GM23338 (cell line): Measurements from ENCODE around the gene NINL. TPM values are rescaled to one million over a fixed set of nuclear protein-coding genes. Genes with fewer than 3 reads are reported as not detected.

Experiments used
- ATAC-seq: fragments of 200-7000 bp; cut with Tn5 transposase; 3 replicates; pipeline ENCODE4 v1.9.1; 2020
- DNase-seq: peaks from one replicate; pipeline ENCODE4 v3.0.0-alpha.2; 2015; ENCODE audit warnings: low spot score
- H2AFZ ChIP-seq: fragments of 200-600 bp; sonication (generic); 2 replicates; pipeline ENCODE4 v1.8.0; 2016; ENCODE audit warnings: antibody characterized with exemption, mild to moderate bottlenecking, moderate library complexity
- H3F3A ChIP-seq: fragments of 200-600 bp; sonication (generic); replicated peaks from 2 replicates; pipeline ENCODE4 v1.8.0; 2017; ENCODE audit warnings: antibody characterized with exemption, mixed run types, low read depth
- H3K27ac ChIP-seq: fragments of 200-600 bp; sonication (generic); 2 replicates; pipeline ENCODE4 v1.6.1; 2016; ENCODE audit warnings: low read depth
- H3K27me3 ChIP-seq: fragments of 200-600 bp; sonication (generic); 2 replicates; pipeline ENCODE4 v1.8.0; 2016; ENCODE audit warnings: mild to moderate bottlenecking, mixed run types, moderate library complexity; ENCODE audit not compliant: insufficient read depth
- H3K36me3 ChIP-seq: fragments of 200-600 bp; sonication (generic); 2 replicates; pipeline ENCODE4 v1.8.0; 2016; ENCODE audit warnings: mild to moderate bottlenecking; ENCODE audit not compliant: insufficient read depth
- H3K4me1 ChIP-seq: fragments of 200-600 bp; sonication (generic); 2 replicates; pipeline ENCODE4 v1.8.0; 2016; ENCODE audit warnings: mild to moderate bottlenecking, moderate library complexity; ENCODE audit not compliant: insufficient read depth
- H3K4me2 ChIP-seq: fragments of 200-600 bp; sonication (generic); 2 replicates; pipeline ENCODE4 v1.7.1; 2017; ENCODE audit warnings: mixed run types
- H3K4me3 ChIP-seq: fragments of 200-600 bp; sonication (generic); 2 replicates; pipeline ENCODE4 v1.6.1; 2016; ENCODE audit warnings: mixed run types
- H3K79me2 ChIP-seq: fragments of 200-600 bp; sonication (generic); replicated peaks from 2 replicates; pipeline ENCODE4 v1.8.0; 2017; ENCODE audit warnings: mild to moderate bottlenecking; ENCODE audit not compliant: insufficient read depth
- H3K9me2 ChIP-seq: fragments of 200-600 bp; sonication (generic); 2 replicates; pipeline ENCODE4 v1.8.0; 2017; ENCODE audit not compliant: insufficient read depth
- H4K20me1 ChIP-seq: fragments of 200-600 bp; sonication (generic); replicated peaks from 2 replicates; pipeline ENCODE4 v1.8.0; 2017; ENCODE audit warnings: mild to moderate bottlenecking; ENCODE audit not compliant: insufficient read depth
- H3K27ac Mint-ChIP-seq: 2 replicates; pipeline ENCODE4 v1.8.0; 2020; ENCODE audit warnings: inconsistent platforms, mild to moderate bottlenecking, moderate library complexity, mixed read lengths
- H3K27me3 Mint-ChIP-seq: 3 replicates; pipeline ENCODE4 v1.8.0; 2022; ENCODE audit warnings: low read depth, mild to moderate bottlenecking, moderate library complexity, mixed read lengths, inconsistent platforms; ENCODE audit not compliant: insufficient read depth, poor library complexity
- H3K36me3 Mint-ChIP-seq: 3 replicates; pipeline ENCODE4 v1.8.0; 2021; ENCODE audit warnings: low read depth, mild to moderate bottlenecking, inconsistent platforms, moderate library complexity, mixed read lengths
- H3K4me1 Mint-ChIP-seq: 3 replicates; pipeline ENCODE4 v1.8.0; 2020; ENCODE audit warnings: mild to moderate bottlenecking, inconsistent platforms, mixed read lengths
- H3K4me3 Mint-ChIP-seq: 3 replicates; pipeline ENCODE4 v1.8.0; 2021; ENCODE audit warnings: moderate library complexity, mild to moderate bottlenecking, inconsistent platforms, mixed read lengths
- H3K9me3 Mint-ChIP-seq: 3 replicates; pipeline ENCODE4 v1.8.0; 2020; ENCODE audit warnings: moderate library complexity, mild to moderate bottlenecking, inconsistent platforms, mixed read lengths
- CREB1 ChIP-seq: fragments of 250-450 bp; sonication (Bioruptor Pico); IDR thresholded peaks from 2 replicates; pipeline ENCODE4 v1.5.0; 2020; ENCODE audit warnings: low read depth, mild to moderate bottlenecking, moderate library complexity
- CTCF ChIP-seq, 2 experiments: fragments of 200-600 bp in 1 of 2; sonication (generic) in 1 of 2; conservative IDR thresholded peaks; 2 replicates each; pipeline versions ENCODE4 v1.5.1 to v1.6.1; 2016 to 2017; ENCODE audit warnings: antibody characterized with exemption in 2 of 2, low read depth in 2 of 2, mild to moderate bottlenecking in 2 of 2, moderate library complexity in 1 of 2
- ETS1 ChIP-seq: IDR thresholded peaks from 2 replicates; pipeline ENCODE4 v1.6.1; 2016; ENCODE audit warnings: antibody characterized with exemption
- EZH2 ChIP-seq: fragments of 200-600 bp; sonication (generic); IDR thresholded peaks from one replicate; pipeline ENCODE4 v1.8.0; 2017; ENCODE audit warnings: antibody characterized with exemption, mild to moderate bottlenecking, low read depth; ENCODE audit not compliant: unreplicated experiment
- EZH2phosphoT487 ChIP-seq: fragments of 200-600 bp; sonication (generic); IDR thresholded peaks from one replicate; pipeline ENCODE4 v1.8.1; 2018; ENCODE audit warnings: antibody characterized with exemption; ENCODE audit not compliant: unreplicated experiment
- JUNB ChIP-seq: IDR thresholded peaks from one replicate; pipeline ENCODE4 v1.6.1; 2016; ENCODE audit warnings: antibody characterized with exemption; ENCODE audit not compliant: unreplicated experiment
- NANOG ChIP-seq: IDR thresholded peaks from 2 replicates; pipeline ENCODE4 v1.6.1; 2016; ENCODE audit warnings: antibody characterized with exemption, borderline replicate concordance
- POLR2AphosphoS5 ChIP-seq: IDR thresholded peaks from 2 replicates; pipeline ENCODE4 v1.6.1; 2016; ENCODE audit warnings: antibody characterized with exemption, low read depth
- REST ChIP-seq: IDR thresholded peaks from one replicate; pipeline ENCODE4 v1.6.1; 2018; ENCODE audit warnings: antibody characterized with exemption; ENCODE audit not compliant: unreplicated experiment
- STAT1 ChIP-seq: IDR thresholded peaks from one replicate; pipeline ENCODE4 v1.6.1; 2016; ENCODE audit warnings: antibody characterized with exemption; ENCODE audit not compliant: unreplicated experiment
- ZNF114 ChIP-seq: fragments of 250-450 bp; sonication (Bioruptor Pico); IDR thresholded peaks from 2 replicates; pipeline ENCODE4 v1.5.0; 2020; ENCODE audit warnings: mild to moderate bottlenecking, moderate library complexity
- ZNF331 ChIP-seq: fragments of 250-450 bp; sonication (Bioruptor Pico); IDR thresholded peaks from 2 replicates; pipeline ENCODE4 v1.5.0; 2020; ENCODE audit warnings: low read depth, mild to moderate bottlenecking, moderate library complexity
- ZNF462 ChIP-seq: fragments of 250-450 bp; sonication (Bioruptor Pico); IDR thresholded peaks from 2 replicates; pipeline ENCODE4 v1.5.0; 2020; ENCODE audit warnings: mild to moderate bottlenecking, moderate library complexity
- polyA plus RNA-seq: library from polyadenylated mRNA; unstranded; fragments of >200 nt; fragmentation: Nextera tagmentation; extraction: Ambion mirVana; gene quantifications from 2 replicates; pipeline ENCODE4 v1.2.1, GENCODE V29; 2016
- total RNA-seq: library from RNA; depleted of rRNA; stranded (reverse); fragments of >200 nt; shearing (Covaris generic); gene quantifications from 2 replicates; pipeline ENCODE4 v1.2.3, GENCODE V29; 2014

The NINL gene
- total and polyA plus RNA-seq, 2 experiments from 2014 or later = 18.0 to 31.2 TPM

- Mint-ChIP-seq H3K4me3 (no peak overlapping the region), H3K27me3 (peaks cover 19% of the 10 kb centered on the region), H3K9me3 (peaks cover 41% of the 10 kb centered on the region), H3K4me1 (peaks cover 2% of the 10 kb centered on the region; the same call in 1 of the 3 replicates), H3K27ac (no peak overlapping the region), H3K36me3 (peaks cover 91% of the 10 kb centered on the region)
- DNase-seq (no peak), ATAC-seq (no peak)
- H3K9me2 ChIP-seq = no peaks in the 10 kb centered on the region
- no peak overlapping the region for H3K4me2 ChIP-seq
- H4K20me1 ChIP-seq = no peaks in the 10 kb centered on the region
- H3K27ac ChIP-seq = no peak overlapping the region
- H3K4me1 ChIP-seq = no peaks in the 10 kb centered on the region
- H3K4me3 ChIP-seq = no peak overlapping the region
- peaks cover 53% of the 10 kb centered on the region for H3K36me3 ChIP-seq
- no peak for TF ChIP-seq ZNF114 (CRISPR knock-in tag)
- TF ChIP-seq EZH2 = no peak
- no peak for TF ChIP-seq CREB1 (CRISPR knock-in tag)
- TF ChIP-seq NANOG = no peak
- no peak for TF ChIP-seq POLR2AphosphoS5
- no peak for TF ChIP-seq EZH2phosphoT487
- no peak for TF ChIP-seq ETS1
- no peak for TF ChIP-seq ZNF462
- TF ChIP-seq CTCF (conservative IDR thresholded peaks at IDR 0.05; ENCODE audit: low read depth in 2 of 2) = no peak
- no peak for TF ChIP-seq REST
- no peak for TF ChIP-seq ZNF331 (CRISPR knock-in tag)
- no peak for TF ChIP-seq STAT1
- TF ChIP-seq JUNB = no peak
- no peaks in the 10 kb centered on the region for H3K79me2 ChIP-seq
- no peak overlapping the region for H2AFZ ChIP-seq
- no peaks in the 10 kb centered on the region for H3K27me3 ChIP-seq
- no peaks in the 10 kb centered on the region for H3F3A ChIP-seq
Measured at GRCh38 chr20:25512709-25513108, 72.6 kb downstream of the NINL start.
